Neutrophil (primary cell): ENCODE results near the gene GSC2.

Experiments used
- H3K27ac ChIP-seq: fragments of 200-600 bp; sonication (generic); 2 replicates; pipeline ENCODE4 v1.5.1; 2016; ENCODE audit warnings: mild to moderate bottlenecking, moderate library complexity
- H3K27me3 ChIP-seq: fragments of 200-600 bp; sonication (generic); 2 replicates; pipeline ENCODE4 v1.6.0; 2016; ENCODE audit warnings: mild to moderate bottlenecking
- H3K36me3 ChIP-seq: fragments of 200-600 bp; sonication (generic); 2 replicates; pipeline ENCODE4 v1.5.1; 2017
- H3K4me1 ChIP-seq, 2 experiments: fragments of 200-600 bp in 1 of 2; sonication (generic) in 1 of 2; 1 replicate in 1 of 2; 2 replicates in 1 of 2; pipeline versions ENCODE4 v1.5.1 to v1.6.1; 2013 to 2016; ENCODE audit warnings: low read depth in 1 of 2, low read length in 1 of 2, mild to moderate bottlenecking in 1 of 2, moderate library complexity in 1 of 2; ENCODE audit not compliant: control insufficient read depth in 1 of 2, insufficient read depth in 1 of 2
- H3K4me3 ChIP-seq, 2 experiments: fragments of 200-600 bp in 1 of 2; sonication (generic) in 1 of 2; 1 replicate in 1 of 2; 2 replicates in 1 of 2; pipeline ENCODE4 v1.5.1; 2013 to 2016; ENCODE audit warnings: low read depth in 1 of 2, low read length in 1 of 2, mild to moderate bottlenecking in 1 of 2, moderate library complexity in 1 of 2
- H3K9me3 ChIP-seq: fragments of 200-600 bp; sonication (generic); 2 replicates; pipeline ENCODE4 v1.5.1; 2016
- TF ChIP-seq, protein P1 (sequence below): fragments of 200-600 bp; sonication (generic); IDR thresholded peaks from 2 replicates; pipeline ENCODE4 v1.5.1; 2016; ENCODE audit warnings: antibody characterized with exemption

GSC2 gene

DNA sequence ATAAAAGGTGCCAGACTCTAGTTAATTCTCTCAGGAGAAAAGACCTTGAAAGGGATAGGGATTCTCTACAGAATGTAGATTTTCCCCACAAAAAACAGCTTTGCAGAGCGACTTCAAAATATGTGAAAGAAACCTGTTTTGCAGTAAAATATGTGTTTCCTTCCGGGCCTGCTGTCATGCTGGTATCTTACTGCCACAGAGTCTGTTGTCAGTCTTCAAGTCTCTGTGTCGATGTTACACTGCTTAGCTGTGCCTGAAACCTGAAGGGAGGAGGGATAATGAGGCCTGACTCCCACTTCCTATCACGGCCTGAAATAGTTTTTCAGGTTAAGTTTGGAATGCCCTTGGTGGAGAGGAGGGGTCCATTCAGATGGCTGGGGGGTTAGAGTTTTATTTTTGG, 26.2 kb downstream of the GSC2 start:
- peaks cover 32 to 34% of the 10 kb centered on the region in 2 experiments for H3K4me1 ChIP-seq

DNA sequence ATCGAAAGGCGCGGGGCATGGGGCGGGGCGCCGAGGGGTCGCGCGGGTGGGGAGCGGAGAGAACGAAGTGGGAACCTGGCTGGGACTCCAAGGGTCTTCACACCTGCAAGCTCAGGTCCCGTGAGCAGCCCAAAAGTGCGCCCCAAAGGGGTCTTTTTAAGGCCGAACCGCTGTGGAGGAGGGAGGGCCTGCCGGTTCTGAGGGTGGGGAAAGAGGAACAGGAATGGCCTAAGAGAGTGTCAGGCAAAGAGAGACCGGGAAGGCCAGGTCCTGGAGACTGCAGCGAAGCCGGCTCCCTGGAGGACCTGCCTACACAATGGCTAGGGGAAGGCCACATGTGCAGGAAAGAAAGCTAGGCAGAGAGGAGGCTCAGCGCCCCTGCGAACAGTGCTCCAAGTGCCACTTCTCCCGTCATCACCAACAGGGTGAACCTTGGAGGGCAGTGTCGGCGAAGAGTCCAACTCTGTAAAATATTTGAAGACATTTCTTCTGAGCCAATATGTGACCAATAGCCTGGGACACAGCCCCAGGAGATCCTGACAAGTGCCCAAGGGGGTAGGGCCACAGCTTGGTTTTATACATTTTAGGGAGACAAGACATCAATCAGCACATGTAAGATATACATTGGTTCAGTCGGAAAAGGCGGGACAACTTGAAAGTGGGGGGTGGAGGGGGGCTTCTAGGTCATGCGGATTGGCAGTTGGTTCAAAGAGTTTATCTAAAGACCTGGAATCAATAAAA, 27.2 kb downstream of the GSC2 start:
- Histone ChIP-seq H3K27me3 (no peaks in the 10 kb centered on the region), H3K36me3 (peaks cover 12% of the 10 kb centered on the region), H3K27ac (peak overlapping the region; percentile 92), H3K4me3 (peak overlapping the region; percentile 93 to 94), H3K9me3 (no peaks in the 10 kb centered on the region), H3K4me1 (peaks cover 42 to 44% of the 10 kb centered on the region in 2 experiments)
- TF ChIP-seq, protein P1, sequence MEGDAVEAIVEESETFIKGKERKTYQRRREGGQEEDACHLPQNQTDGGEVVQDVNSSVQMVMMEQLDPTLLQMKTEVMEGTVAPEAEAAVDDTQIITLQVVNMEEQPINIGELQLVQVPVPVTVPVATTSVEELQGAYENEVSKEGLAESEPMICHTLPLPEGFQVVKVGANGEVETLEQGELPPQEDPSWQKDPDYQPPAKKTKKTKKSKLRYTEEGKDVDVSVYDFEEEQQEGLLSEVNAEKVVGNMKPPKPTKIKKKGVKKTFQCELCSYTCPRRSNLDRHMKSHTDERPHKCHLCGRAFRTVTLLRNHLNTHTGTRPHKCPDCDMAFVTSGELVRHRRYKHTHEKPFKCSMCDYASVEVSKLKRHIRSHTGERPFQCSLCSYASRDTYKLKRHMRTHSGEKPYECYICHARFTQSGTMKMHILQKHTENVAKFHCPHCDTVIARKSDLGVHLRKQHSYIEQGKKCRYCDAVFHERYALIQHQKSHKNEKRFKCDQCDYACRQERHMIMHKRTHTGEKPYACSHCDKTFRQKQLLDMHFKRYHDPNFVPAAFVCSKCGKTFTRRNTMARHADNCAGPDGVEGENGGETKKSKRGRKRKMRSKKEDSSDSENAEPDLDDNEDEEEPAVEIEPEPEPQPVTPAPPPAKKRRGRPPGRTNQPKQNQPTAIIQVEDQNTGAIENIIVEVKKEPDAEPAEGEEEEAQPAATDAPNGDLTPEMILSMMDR: no peak

More for the DNA sequence above, 26.2 kb downstream of the GSC2 start:
- Histone ChIP-seq H3K9me3 (no peaks in the 10 kb centered on the region), H3K4me3 (no peak overlapping the region), H3K27ac (no peak overlapping the region), H3K27me3 (no peaks in the 10 kb centered on the region), H3K36me3 (peaks cover 6% of the 10 kb centered on the region)
- TF ChIP-seq, protein P1: no peak

DNA sequence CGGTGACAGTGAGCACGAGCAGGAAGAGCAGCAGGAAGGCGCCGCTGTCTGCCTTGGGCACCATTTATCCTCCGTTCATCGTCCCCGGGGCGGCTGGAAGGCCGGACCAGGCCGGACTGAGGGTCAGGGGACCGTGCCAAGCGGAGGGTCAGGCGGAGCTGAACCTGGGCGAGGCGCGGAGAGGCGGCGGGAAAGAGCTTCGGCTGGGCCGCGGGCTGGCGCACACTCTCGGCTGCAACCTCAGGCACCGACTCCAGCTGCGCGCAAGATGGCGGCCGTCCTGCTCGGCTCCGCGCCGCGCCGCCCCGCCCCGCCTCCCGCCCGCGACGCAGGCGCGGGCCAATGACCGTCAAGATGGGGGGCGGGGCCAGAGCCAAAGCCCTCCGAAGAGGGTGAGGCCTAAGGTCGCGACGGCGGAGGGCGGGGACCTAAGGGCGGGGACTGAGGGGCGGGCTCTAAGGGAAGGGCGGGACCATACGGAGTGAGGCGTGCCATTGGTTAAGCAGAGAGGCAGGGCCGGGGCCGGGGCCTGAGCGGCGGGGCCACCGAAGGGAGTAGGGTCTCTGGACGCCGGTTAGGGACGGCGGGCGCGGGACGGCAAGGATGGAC, 27.8 kb downstream of the GSC2 start, which contains the start of gene DGCR2:
DGCR2 (minus strand) TSS at position 270 of the 609 bp plus-strand sequence; CDS start at position 64, 206 bp downstream.
- H3K36me3 ChIP-seq: peaks cover 12% of the 10 kb centered on the region
- peaks cover 49 to 51% of the 10 kb centered on the region in 2 experiments for H3K4me1 ChIP-seq
- no peaks in the 10 kb centered on the region for H3K9me3 ChIP-seq
- peak within 1 kb of the TSS; percentile 93 to 94 for H3K4me3 ChIP-seq
- no peaks in the 10 kb centered on the region for H3K27me3 ChIP-seq
- TF ChIP-seq, protein P1: peak; percentile 46
- H3K27ac ChIP-seq: peak within 1 kb of the TSS; percentile 92

DNA sequence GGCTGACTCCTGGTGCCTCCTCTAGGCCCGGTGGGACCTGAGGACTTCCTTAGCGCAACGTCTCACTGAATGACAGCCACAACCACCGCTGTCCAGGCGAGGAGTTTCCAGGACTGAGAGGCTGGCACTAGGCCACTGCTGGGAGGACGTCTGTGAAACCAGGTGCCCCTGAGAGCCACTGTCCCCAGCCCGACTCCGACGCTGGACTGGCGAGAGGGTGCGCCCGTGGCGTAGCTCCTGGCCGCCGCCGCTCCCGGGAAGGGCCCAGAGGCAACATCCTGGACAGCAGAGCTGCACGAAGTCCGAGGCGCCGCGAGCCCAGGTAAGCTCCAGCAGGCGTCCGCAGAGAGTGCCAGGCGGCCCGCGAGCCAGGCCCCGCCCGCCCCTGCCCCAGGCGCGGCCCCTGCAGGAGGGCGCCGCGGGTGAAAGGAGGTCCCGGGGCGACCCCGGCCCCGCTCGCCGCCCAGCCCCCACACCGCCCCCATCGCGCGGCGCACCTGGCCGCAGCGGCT, 28.4 kb downstream of the GSC2 start:
- no peaks in the 10 kb centered on the region for H3K27me3 ChIP-seq
- H3K4me3 ChIP-seq: peak overlapping the region; percentile 93 to 94
- peak overlapping the region; percentile 92 for H3K27ac ChIP-seq
- no peaks in the 10 kb centered on the region for H3K9me3 ChIP-seq
- TF ChIP-seq, protein P1: no peak
- H3K36me3 ChIP-seq: peaks cover 12% of the 10 kb centered on the region
- peaks cover 55 to 56% of the 10 kb centered on the region in 2 experiments for H3K4me1 ChIP-seq

DNA sequence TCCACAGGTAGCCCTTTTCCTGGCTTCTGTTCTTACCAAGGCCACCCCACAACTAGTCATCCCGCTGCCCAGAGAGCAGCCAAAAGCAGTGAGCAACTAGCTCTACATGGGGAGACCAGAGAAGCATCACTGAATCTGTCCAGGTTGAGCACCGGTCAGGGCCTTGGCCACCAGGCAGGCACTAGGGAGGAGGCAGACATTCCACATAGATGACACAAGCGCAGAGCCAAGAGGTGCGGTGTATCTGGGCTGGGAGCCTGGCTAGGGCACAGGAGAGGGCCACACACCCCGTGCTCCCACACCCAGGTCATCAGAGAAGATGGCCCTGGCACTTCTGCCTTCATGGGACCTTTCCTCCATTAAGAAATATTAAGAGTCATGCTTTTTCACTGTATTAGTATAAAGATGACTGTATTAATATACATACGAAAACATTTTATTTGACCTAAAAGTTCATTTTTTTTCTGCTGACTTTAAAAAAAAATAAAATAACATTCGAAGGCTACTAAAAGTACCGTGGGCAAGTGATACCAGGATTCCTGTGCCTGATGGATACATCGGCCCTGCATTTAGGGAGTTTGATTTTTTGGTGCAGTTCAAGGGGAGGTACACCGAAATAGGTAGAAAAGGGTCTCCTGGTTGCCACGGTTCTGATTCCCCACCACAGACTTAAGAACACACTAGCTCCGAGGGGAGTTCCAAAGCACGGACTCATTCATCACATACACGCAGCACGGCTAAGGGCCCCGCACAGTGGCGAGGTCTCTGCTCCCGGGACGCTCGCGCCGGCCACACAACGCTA, 29.1 kb downstream of the GSC2 start:
- Histone ChIP-seq H3K9me3 (no peaks in the 10 kb centered on the region), H3K27me3 (no peaks in the 10 kb centered on the region), H3K36me3 (peaks cover 12% of the 10 kb centered on the region), H3K27ac (peak overlapping the region; percentile 92), H3K4me1 (peaks cover 61 to 63% of the 10 kb centered on the region in 2 experiments), H3K4me3 (peak overlapping the region; percentile 93 to 94)
- TF ChIP-seq, protein P1: no peak
